ENCODE data around the gene MRPL20.

GRCh38 chr1:1429671-1430073 is 22.6 kb upstream of the MRPL20 start:
- no peak for TF ChIP-seq POLR2A (IDR thresholded peaks at IDR 0.05)
- TF ChIP-seq, protein P1, sequence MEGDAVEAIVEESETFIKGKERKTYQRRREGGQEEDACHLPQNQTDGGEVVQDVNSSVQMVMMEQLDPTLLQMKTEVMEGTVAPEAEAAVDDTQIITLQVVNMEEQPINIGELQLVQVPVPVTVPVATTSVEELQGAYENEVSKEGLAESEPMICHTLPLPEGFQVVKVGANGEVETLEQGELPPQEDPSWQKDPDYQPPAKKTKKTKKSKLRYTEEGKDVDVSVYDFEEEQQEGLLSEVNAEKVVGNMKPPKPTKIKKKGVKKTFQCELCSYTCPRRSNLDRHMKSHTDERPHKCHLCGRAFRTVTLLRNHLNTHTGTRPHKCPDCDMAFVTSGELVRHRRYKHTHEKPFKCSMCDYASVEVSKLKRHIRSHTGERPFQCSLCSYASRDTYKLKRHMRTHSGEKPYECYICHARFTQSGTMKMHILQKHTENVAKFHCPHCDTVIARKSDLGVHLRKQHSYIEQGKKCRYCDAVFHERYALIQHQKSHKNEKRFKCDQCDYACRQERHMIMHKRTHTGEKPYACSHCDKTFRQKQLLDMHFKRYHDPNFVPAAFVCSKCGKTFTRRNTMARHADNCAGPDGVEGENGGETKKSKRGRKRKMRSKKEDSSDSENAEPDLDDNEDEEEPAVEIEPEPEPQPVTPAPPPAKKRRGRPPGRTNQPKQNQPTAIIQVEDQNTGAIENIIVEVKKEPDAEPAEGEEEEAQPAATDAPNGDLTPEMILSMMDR (IDR thresholded peaks at IDR 0.05), result no peak
